Bronchial epithelial cell (primary cell): ENCODE data around the gene CLDN6. TPM values are rescaled to one million over a fixed set of nuclear protein-coding genes. Genes with fewer than 3 reads are reported as not detected.

Source experiments
- DNase-seq: peaks from one replicate; pipeline ENCODE4 v3.0.0-alpha.2; 2010; ENCODE audit warnings: low read depth
- FAIRE-seq: peaks from 2 replicates; lab custom pipeline; 2011; peaks lifted over from hg19 to GRCh38; lab: Jason Lieb, UNC
- H3K27me3 ChIP-seq: 2 replicates; pipeline ENCODE4 v1.5.1; 2011; ENCODE audit warnings: low read length; ENCODE audit not compliant: control insufficient read depth, insufficient read depth
- H3K36me3 ChIP-seq: 2 replicates; pipeline ENCODE4 v1.5.1; 2011; ENCODE audit warnings: low read length; ENCODE audit not compliant: control insufficient read depth, insufficient read depth
- H3K4me3 ChIP-seq: 2 replicates; pipeline ENCODE4 v1.5.1; 2011; ENCODE audit warnings: mild to moderate bottlenecking, low read depth, low read length, control low read depth
- CTCF ChIP-seq: IDR thresholded peaks from 2 replicates; pipeline ENCODE4 v1.5.1; 2011; ENCODE audit warnings: mild to moderate bottlenecking, moderate library complexity, low read length, control low read depth, inconsistent platforms; ENCODE audit not compliant: insufficient read depth, severe bottlenecking
- total RNA-seq: library from RNA; depleted of rRNA; stranded (reverse); fragments of >200 nt; gene quantifications from 2 replicates; pipeline ENCODE4 v1.2.1, GENCODE V29; 2014

CLDN6 gene
- total RNA-seq: not detected in 2 replicates

GRCh38 chr16:3017794-3018506 lies at the start of gene CLDN6:
Gene CLDN6 (minus strand): TSS chr16:3018183. CDS start chr16:3016021, 2,162 bp downstream.
- peak; percentile 23 for TF ChIP-seq CTCF
- Histone ChIP-seq H3K4me3 (no peak within 1 kb of the TSS), H3K36me3 (peaks cover 10% of the 10 kb centered on the region), H3K27me3 (peaks cover 2% of the 10 kb centered on the region)
- DNase-seq: no peak
- FAIRE-seq: no peak

- H3K36me3 ChIP-seq: no peaks in the 10 kb centered on the region
- no peak for DNase-seq
- TF ChIP-seq CTCF: no peak
- FAIRE-seq: no peak
- H3K4me3 ChIP-seq: peak overlapping the region; percentile 16
- H3K27me3 ChIP-seq: no peaks in the 10 kb centered on the region
These were observed 48.4 kb upstream of the CLDN6 start for GRCh38 chr16:3066440-3066748.

GRCh38 chr16:3065742-3066439 lies 47.9 kb upstream of the CLDN6 start:
- Histone ChIP-seq H3K4me3 (peak overlapping the region; percentile 16), H3K27me3 (no peaks in the 10 kb centered on the region), H3K36me3 (no peaks in the 10 kb centered on the region)
- FAIRE-seq (no peak), DNase-seq (no peak)
- TF ChIP-seq CTCF: no peak

- Histone ChIP-seq H3K36me3 (no peaks in the 10 kb centered on the region), H3K4me3 (peak within 1 kb of the TSS; percentile 16), H3K27me3 (no peaks in the 10 kb centered on the region)
- no peak for TF ChIP-seq CTCF
- DNase-seq (peak; percentile 78), FAIRE-seq (no peak)
These were observed 47.2 kb upstream of the CLDN6 start, which contains the start of gene IL32 for GRCh38 chr16:3065069-3065741. Gene IL32 (plus strand): TSS chr16:3065640. CDS start chr16:3065812, 172 bp downstream.

- FAIRE-seq (no peak), DNase-seq (no peak)
- TF ChIP-seq CTCF: no peak
- Histone ChIP-seq H3K27me3 (no peaks in the 10 kb centered on the region), H3K4me3 (no peak overlapping the region), H3K36me3 (no peaks in the 10 kb centered on the region)
These were observed 45.8 kb upstream of the CLDN6 start for GRCh38 chr16:3063625-3064386.
